NCI-H226 (cell line): ENCODE data around the gene PDE4B.
"Not testable (repeated sequence)": the region's sequence is repeated elsewhere in the genome, so short reads cannot be mapped to it uniquely, and the experiment has no call there.

Experiments
- DNase-seq: peaks from one replicate; pipeline ENCODE4 v3.0.0-alpha.2; 2015

The PDE4B gene

DNA sequence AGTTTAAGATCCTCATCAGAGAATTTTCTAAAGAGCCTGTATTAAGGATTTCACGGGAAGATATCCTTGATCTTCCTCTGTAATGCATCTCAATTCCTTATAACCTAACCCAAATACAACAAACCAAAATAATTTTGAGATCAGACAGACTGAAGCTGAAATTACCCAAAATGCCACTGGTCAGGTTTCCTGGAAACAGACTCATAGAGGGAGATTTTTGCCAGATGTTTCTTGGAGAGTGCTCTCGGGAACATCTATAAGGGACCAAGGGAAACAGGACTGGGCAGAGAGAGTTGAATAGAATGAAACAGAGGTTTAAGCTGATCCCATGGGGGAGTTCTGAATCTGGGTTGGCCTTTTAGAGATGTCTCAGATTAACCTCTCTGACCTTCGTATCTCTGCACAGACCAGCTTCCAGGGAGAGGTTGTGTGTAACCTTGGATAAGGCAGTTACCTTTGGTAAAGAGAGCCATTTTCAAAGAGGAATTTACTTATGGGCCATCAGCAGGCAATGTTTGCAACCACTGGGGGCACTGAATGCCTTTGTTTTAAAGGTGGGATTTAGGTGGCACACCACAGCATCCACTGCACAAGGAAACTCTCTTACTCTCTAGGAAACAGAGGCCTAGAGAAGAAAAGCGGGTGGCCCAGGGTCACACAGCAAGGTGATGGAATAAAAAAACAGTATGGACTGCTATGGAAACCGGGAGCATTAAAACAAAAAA, 610.5 kb downstream of the PDE4B start:
- DNase-seq: no peak

DNA sequence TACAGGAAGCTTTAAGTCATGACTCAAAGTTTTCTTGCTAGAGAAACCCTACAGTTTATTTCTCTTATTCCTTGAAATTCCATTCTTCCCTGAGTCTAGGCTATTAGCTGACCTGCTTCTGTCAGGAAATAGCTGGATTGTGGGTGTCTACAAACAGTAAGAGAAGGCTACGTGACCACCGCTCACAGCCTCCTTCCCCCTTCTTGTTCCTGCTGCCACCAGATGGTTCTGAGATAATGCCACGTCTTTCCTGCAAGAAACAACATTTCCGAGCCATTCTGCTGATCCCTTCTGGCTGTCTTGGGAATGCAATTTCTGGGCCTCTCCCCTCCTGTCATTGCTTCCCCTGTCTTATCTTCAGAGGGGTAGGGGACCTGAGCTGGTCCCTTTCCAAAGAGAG, 612.4 kb downstream of the PDE4B start:
- DNase-seq: no peak

DNA sequence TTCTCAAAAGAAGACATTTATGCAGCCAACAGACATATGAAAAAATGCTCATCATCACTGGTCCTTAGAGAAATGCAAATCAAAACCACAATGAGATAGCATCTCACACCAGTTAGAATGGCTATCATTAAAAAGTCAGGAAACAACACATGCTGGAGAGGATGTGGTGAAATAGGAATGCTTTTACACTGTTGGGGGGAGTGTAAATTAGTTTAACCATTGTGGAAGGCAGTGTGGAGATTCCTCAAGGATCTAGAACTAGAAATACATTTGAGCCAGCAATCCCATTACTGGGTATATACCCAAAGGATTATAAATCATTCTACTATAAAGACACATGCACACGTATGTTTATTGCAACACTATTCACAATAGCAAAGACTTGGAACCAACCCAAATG, 618.8 kb downstream of the PDE4B start:
- DNase-seq: peak; percentile 31

DNA sequence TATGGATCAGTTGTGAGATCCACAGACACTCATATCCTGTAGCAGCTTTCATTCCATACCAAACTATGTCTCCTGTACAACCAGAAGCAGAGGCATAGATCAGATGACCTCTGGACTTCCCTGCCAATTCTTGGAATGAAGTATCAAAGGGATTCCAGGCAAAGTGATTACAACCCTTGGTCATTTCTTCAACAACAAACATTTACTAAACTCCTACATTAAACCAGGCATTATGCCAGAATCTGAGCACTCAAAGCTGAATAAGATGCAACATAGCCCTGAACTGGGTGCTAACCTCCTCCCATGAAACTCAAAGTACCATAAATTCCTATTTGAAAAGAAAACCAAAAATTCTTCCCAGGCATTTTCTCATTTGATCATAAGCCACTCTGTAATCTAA, 620.0 kb downstream of the PDE4B start:
- DNase-seq: peak; percentile 57

DNA sequence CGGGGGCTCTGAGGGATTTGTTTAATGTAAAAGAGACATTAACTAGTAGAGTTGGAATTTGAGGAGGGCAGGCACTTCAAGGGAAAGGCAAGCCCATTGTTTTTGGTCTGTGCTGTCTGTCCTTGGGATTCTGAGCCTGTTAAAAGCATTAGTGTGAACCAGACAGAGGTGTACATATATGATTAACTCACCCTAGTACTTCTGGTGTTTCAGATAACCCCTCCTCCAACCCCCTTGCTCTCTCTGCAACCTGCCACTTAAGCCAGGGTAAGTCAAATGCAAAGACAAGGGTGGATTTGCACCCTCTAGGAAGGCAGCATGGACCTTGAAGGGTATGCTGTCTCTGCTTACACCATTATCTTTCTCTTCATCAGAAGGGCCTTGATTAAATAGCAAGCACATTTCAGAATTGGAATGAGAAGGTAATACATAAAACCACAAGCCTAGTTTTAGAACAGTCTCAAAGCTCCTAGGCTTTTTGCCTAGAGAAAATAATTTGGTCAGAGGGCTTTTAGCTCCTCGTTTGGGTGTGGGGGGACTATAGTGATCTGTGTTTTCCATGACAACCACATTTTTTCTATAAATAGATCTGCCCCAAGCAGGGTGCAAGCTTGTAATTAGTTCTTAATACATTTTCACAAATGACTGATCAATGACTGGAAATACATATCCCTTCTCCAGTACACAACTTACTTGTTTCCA, 620.6 kb downstream of the PDE4B start:
- no peak for DNase-seq

DNA sequence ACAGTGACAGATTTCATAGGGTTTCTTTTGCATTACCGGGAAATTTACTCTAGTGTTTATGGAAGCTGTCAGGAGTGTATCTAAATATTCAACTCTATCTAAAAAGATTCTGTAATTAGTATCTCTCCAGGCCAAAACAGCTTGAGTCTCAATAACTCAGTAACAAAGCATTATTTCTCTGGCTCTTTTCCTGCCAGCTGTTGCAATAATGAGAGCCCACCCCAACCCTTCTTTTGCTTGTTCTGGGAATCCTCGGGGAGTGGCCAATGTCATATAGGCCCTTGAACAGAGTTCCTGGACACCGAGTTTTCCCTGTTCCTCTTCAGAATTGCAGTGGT, 621.1 kb downstream of the PDE4B start:
- no peak for DNase-seq

DNA sequence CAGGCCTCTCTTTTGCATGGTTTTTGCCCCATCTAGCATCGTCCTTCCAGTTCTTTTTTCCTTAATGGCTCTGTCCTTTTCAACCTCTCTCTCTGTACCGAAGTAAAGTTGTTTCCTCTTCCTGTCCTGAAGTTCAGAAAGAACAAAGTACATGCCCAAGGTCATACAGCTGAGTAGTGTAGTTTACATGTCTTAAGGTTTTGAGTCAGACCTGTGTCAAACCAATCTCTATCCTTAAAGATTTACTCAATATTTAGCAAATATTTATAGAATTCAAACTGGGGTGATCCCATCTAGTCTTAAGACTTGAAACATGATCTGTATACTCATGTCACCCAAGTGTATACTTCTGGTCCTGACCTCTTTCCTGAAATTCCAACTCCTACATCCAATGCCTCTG, 622.6 kb downstream of the PDE4B start:
- DNase-seq: no peak

DNA sequence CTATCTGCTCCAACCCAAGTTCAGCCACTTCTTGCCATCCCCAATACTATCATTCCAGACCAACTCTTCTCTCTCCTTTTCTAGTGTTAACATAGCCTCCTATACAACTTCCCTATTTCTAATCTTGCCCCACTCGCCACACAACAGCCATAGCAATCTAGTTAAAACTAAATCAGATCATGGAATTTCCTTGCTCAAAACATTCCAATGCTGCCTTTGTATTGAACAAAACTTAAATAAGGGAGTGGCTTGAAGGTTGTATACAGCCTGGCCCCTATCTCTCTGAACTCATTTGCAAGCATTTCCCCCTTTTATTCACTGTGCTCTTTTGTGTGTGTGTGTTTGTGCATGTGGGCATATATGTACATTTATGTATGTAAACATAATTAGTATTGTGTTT, 623.2 kb downstream of the PDE4B start:
- DNase-seq: no peak

DNA sequence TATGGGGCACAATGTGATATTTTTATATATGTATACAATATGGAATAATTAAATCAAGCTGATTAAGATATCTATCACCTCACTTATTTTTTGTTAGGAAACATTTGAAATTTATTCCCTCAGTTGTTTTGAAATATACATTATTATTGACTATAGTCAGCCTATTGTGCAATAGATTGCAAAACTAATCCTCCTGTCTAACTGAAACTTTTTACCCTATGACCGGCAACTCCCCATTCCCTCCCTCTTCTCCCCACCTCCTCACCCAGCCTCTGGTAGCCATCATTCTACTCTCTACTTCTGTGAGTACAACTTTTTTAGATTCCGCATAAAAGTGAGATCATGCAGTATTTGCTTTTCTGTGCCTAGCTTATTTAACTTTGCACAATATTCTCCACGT, 623.6 kb downstream of the PDE4B start:
- DNase-seq: peak; percentile 38

DNA sequence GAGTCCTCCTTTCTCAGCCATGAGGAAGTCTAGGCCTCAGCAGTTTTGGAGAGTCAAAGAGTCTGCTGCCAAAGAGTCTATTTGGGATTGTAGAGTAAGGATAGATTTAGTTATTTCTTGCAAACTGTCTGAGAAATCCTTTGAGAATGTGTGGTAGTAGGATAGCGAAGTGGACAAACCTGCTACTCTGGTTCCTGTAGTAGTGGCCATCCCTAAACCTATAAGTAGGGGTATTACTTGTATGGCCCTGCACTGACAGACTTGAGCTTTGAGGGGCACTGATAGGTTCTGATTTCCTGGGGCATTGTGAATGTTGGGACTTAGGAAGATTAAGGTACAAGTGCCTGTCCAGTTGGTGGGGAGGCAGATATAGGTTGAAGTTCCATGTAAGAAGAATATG, 625.3 kb downstream of the PDE4B start:
- DNase-seq: no peak

DNA sequence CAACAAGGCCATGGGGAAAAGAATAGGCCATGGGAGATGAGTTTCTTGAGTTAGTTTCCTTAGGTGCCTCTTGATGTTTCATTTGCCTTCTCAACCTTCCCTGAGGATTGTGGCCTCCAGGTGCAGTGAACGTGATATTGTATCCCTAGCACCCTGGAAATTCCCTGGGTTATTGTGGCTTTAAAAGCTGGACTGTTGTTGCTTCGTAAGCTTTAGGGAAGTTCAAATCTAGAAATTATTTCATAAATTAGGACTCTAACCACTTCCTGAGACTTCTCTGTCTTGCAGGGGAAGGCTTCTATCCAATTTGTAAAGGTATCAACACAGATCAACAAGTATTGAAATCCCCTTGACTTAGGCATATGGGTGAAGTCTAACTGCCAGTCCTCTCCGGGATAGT, 627.5 kb downstream of the PDE4B start:
- not testable (repeated sequence) for DNase-seq

DNA sequence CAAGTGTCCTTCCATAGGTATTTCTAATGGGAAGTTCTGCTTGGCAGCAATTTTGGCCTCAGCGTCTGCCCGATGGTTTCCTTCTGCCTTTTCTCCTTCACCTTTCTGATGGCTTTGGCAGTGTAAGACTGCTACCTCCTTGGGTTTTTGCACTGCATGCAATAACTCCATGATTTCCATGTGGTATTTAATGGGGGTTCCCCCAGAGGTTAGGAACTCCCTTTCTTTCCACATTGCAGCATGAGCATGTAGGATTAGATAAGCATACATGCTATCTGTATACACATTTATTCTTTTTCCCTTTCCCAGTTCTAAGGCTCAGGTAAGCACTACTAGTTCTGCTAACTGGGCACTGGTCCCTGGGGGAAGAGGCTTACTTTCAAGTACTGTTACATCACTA, 628.2 kb downstream of the PDE4B start:
- not testable (repeated sequence) for DNase-seq

DNA sequence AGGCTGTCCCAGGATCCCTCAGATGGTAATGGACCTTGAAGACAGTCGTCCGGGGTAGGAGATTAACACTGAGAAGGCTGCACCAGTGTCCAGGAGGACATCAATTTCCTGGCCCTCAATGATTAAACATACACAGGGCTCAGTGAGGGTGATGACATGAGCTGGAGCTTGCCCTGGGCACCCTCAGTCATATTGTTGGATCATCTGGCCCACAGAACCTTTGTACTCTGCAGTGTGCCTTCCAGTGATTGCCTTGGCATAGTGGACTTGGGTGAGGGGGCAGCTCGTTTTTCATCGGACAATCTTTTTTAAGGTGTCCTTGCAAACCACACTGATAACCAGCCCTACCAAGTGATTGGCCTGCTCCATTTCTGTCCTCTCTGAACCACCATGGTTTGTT, 630.1 kb downstream of the PDE4B start:
- no peak for DNase-seq
